ENCODE data around the gene CD320.
A peak's percentile ranks its signal among the peaks of the same experiment; 100 is the strongest.
"Not testable (repeated sequence)": the region's sequence is repeated elsewhere in the genome, so short reads cannot be mapped to it uniquely, and the experiment has no call there.

CD320 gene

GRCh38 chr19:8307965-8308866 lies at the start of gene CD320:
CD320 (minus strand) TSS chr19:8308358; CDS start chr19:8308290, 68 bp downstream.
- peak within 1 kb of the TSS; percentile 62 for H3K4me3 ChIP-seq (ENCODE audit: low read depth, low read length)
- no peak for TF ChIP-seq CTCF (IDR thresholded peaks at IDR 0.05; ENCODE audit: low read depth, low read length)
- DNase-seq (ENCODE audit: low read depth, low spot score), result peak; percentile 91
- in situ Hi-C loops (cut with HindIII; ENCODE audit: low sequenced_read_pairs), result no loop called here

- DNase-seq (ENCODE audit: low read depth, low spot score), result no peak
- in situ Hi-C loops (cut with HindIII; ENCODE audit: low sequenced_read_pairs), result no loop called here
- TF ChIP-seq CTCF (IDR thresholded peaks at IDR 0.05; ENCODE audit: low read depth, low read length), result no peak
Observed at GRCh38 chr19:8357007-8357521, 48.9 kb upstream of the CD320 start.

GRCh38 chr19:8355631-8356402 lies 47.7 kb upstream of the CD320 start:
- TF ChIP-seq CTCF (IDR thresholded peaks at IDR 0.05; ENCODE audit: low read depth, low read length), result no peak
- peak; percentile 97 for DNase-seq (ENCODE audit: low read depth, low spot score)
- H3K4me3 ChIP-seq (ENCODE audit: low read depth, low read length), result no peak overlapping the region
- in situ Hi-C loops (cut with HindIII; ENCODE audit: low sequenced_read_pairs), result no loop called here

More at GRCh38 chr19:8357007-8357521, 48.9 kb upstream of the CD320 start:
- no peak overlapping the region for H3K4me3 ChIP-seq (ENCODE audit: low read depth, low read length)

GRCh38 chr19:8352845-8353244 lies 44.7 kb upstream of the CD320 start:
- H3K4me3 ChIP-seq (ENCODE audit: low read depth, low read length); in situ Hi-C loops (cut with HindIII; ENCODE audit: low sequenced_read_pairs); DNase-seq (ENCODE audit: low read depth, low spot score): not testable (repeated sequence)

GRCh38 chr19:8352134-8352827 lies 44.1 kb upstream of the CD320 start:
- no peak for DNase-seq (ENCODE audit: low read depth, low spot score)
- H3K4me3 ChIP-seq (ENCODE audit: low read depth, low read length), result no peak overlapping the region
- TF ChIP-seq CTCF (IDR thresholded peaks at IDR 0.05; ENCODE audit: low read depth, low read length), result no peak
- in situ Hi-C loops (cut with HindIII; ENCODE audit: low sequenced_read_pairs), result no loop called here

GRCh38 chr19:8349629-8350372 lies 41.6 kb upstream of the CD320 start:
- H3K4me3 ChIP-seq (ENCODE audit: low read depth, low read length); in situ Hi-C loops (cut with HindIII; ENCODE audit: low sequenced_read_pairs); DNase-seq (ENCODE audit: low read depth, low spot score): not testable (repeated sequence)

GRCh38 chr19:8343483-8343844 lies 35.3 kb upstream of the CD320 start:
- H3K4me3 ChIP-seq (ENCODE audit: low read depth, low read length), result peak overlapping the region; percentile 40
- no peak for TF ChIP-seq CTCF (IDR thresholded peaks at IDR 0.05; ENCODE audit: low read depth, low read length)
- no peak for DNase-seq (ENCODE audit: low read depth, low spot score)
- in situ Hi-C loops (cut with HindIII; ENCODE audit: low sequenced_read_pairs), result no loop called here
